CD14-positive monocyte (primary cell): ENCODE measurements around the gene FHIT. TPM values are rescaled to one million over a fixed set of nuclear protein-coding genes. Genes with fewer than 3 reads are reported as not detected.

Experiments used
- DNase-seq, 3 donors: peaks; one replicate each; pipeline ENCODE4 v3.0.0-alpha.2; 2011 to 2022
- H2AFZ ChIP-seq: 2 replicates; pipeline ENCODE4 v1.6.0; 2012; ENCODE audit warnings: mild to moderate bottlenecking, low read depth, low read length, inconsistent platforms; ENCODE audit not compliant: insufficient read depth, poor library complexity, severe bottlenecking
- H3K27ac ChIP-seq, 2 donors: 1 replicate in 1 of 2; 2 replicates in 1 of 2; pipeline ENCODE4 v1.5.1; 2012 to 2013; ENCODE audit warnings: low read length in 2 of 2, control low read depth in 1 of 2, inconsistent platforms in 1 of 2, low read depth in 1 of 2, mild to moderate bottlenecking in 1 of 2
- H3K27me3 ChIP-seq, 2 donors: one replicate each; pipeline versions ENCODE4 v1.6.0 to v1.6.1; 2011 to 2013; ENCODE audit warnings: low read length in 2 of 2; ENCODE audit not compliant: control insufficient read depth in 2 of 2, insufficient read depth in 2 of 2
- H3K36me3 ChIP-seq, 2 donors: replicated peaks in 1 of 2; 1 replicate in 1 of 2; 2 replicates in 1 of 2; pipeline versions ENCODE4 v1.5.1 to v1.6.1; 2012 to 2013; ENCODE audit warnings: low read length in 2 of 2, control low read depth in 1 of 2, inconsistent platforms in 1 of 2, mild to moderate bottlenecking in 1 of 2; ENCODE audit not compliant: insufficient read depth in 2 of 2, control insufficient read depth in 1 of 2
- H3K4me1 ChIP-seq, 2 donors: 1 replicate in 1 of 2; 2 replicates in 1 of 2; pipeline versions ENCODE4 v1.5.1 to v1.6.1; 2012 to 2013; ENCODE audit warnings: low read length in 2 of 2, control low read depth in 1 of 2, inconsistent platforms in 1 of 2, mild to moderate bottlenecking in 1 of 2, moderate library complexity in 1 of 2; ENCODE audit not compliant: insufficient read depth in 2 of 2, control insufficient read depth in 1 of 2
- H3K4me2 ChIP-seq: replicated peaks from 2 replicates; pipeline ENCODE3; 2012; ENCODE audit warnings: low read length, moderate library complexity, mild to moderate bottlenecking; ENCODE audit not compliant: poor library complexity, severe bottlenecking; ENCODE audit errors: extremely low read depth
- H3K4me3 ChIP-seq, 3 experiments: fragments of 200-600 bp in 1 of 3; sonication (generic) in 1 of 3; replicated peaks in 1 of 3; 1 replicate in 2 of 3; 2 replicates in 1 of 3; pipeline ENCODE4 v1.5.1; 2011 to 2013; ENCODE audit warnings: low read length in 3 of 3, mild to moderate bottlenecking in 3 of 3, control low read depth in 2 of 3, low read depth in 2 of 3, inconsistent platforms in 1 of 3, moderate library complexity in 1 of 3
- H3K79me2 ChIP-seq: 2 replicates; pipeline ENCODE4 v1.6.0; 2012; ENCODE audit warnings: mild to moderate bottlenecking, control low read depth, inconsistent platforms, low read length, moderate library complexity; ENCODE audit not compliant: insufficient read depth
- H3K9ac ChIP-seq: 2 replicates; pipeline ENCODE4 v1.6.0; 2017; ENCODE audit warnings: low read length, mild to moderate bottlenecking; ENCODE audit not compliant: insufficient read depth, poor library complexity, severe bottlenecking
- H3K9me3 ChIP-seq, 2 donors: replicated peaks in 1 of 2; 1 replicate in 1 of 2; 2 replicates in 1 of 2; pipeline versions ENCODE4 v1.5.1 to v1.6.1; 2012 to 2013; ENCODE audit warnings: low read length in 2 of 2, control low read depth in 1 of 2; ENCODE audit not compliant: control insufficient read depth in 1 of 2, insufficient read depth in 1 of 2
- H4K20me1 ChIP-seq: 2 replicates; pipeline ENCODE4 v1.6.0; 2012; ENCODE audit warnings: mild to moderate bottlenecking, low read length, control low read depth, moderate library complexity; ENCODE audit not compliant: insufficient read depth
- H3K27ac Mint-ChIP-seq, 7 donors: one replicate each; pipeline ENCODE4 v1.8.0; 2020; ENCODE audit warnings: mild to moderate bottlenecking in 7 of 7, mixed read lengths in 7 of 7, moderate library complexity in 6 of 7, inconsistent platforms in 2 of 7
- H3K27me3 Mint-ChIP-seq, 3 donors: one replicate each; pipeline ENCODE4 v1.8.0; 2021 to 2022; ENCODE audit warnings: low read depth in 3 of 3, mild to moderate bottlenecking in 3 of 3, mixed read lengths in 3 of 3, moderate library complexity in 3 of 3, inconsistent platforms in 1 of 3
- H3K36me3 Mint-ChIP-seq, 2 donors: one replicate each; pipeline ENCODE4 v1.8.0; 2020; ENCODE audit warnings: mixed read lengths in 2 of 2, inconsistent platforms in 1 of 2, mild to moderate bottlenecking in 1 of 2
- H3K4me1 Mint-ChIP-seq: one replicate; pipeline ENCODE4 v1.8.0; 2020; ENCODE audit warnings: mild to moderate bottlenecking, mixed read lengths
- H3K4me3 Mint-ChIP-seq, 2 donors: one replicate each; pipeline ENCODE4 v1.8.0; 2020; ENCODE audit warnings: mild to moderate bottlenecking in 2 of 2, mixed read lengths in 2 of 2, moderate library complexity in 1 of 2
- H3K9me3 Mint-ChIP-seq, 7 donors: one replicate each; pipeline ENCODE4 v1.8.0; 2020 to 2022; ENCODE audit warnings: mixed read lengths in 7 of 7, mild to moderate bottlenecking in 6 of 7, moderate library complexity in 6 of 7, inconsistent platforms in 2 of 7
- WGBS: methylation state at CpG from one replicate; pipeline ENCODE4 v1.1.5; 2013; ENCODE audit warnings: missing lambda C conversion rate; ENCODE audit not compliant: insufficient coverage; 5-methylcytosine and 5-hydroxymethylcytosine counted together
- intact Hi-C, 2 donors: fragments of 100-400 bp; cut with micrococcal nuclease; formaldehyde crosslinking; loops; one replicate each; pipeline versions ENCODE4 v1.15.0 to v1.15.1; 2023
- polyA plus RNA-seq, 3 donors: library from polyadenylated mRNA; depleted of rRNA in 1 of 3; unstranded in 2 of 3; stranded (reverse) in 1 of 3; fragments of 300-500 nt in 2 of 3; fragments of >200 nt in 1 of 3; fragmentation: Illumina TruSeq in 2 of 3; gene quantifications; 1 replicate in 2 of 3; 2 replicates in 1 of 3; pipeline ENCODE4 v1.2.3, GENCODE V29; 2012 to 2021
- TF ChIP-seq, protein P1 (sequence below): fragments of 200-600 bp; IDR thresholded peaks from one replicate; pipeline ENCODE4 v1.8.0; 2022; ENCODE audit warnings: antibody characterized with exemption, mild to moderate bottlenecking

Gene FHIT
- polyA plus RNA-seq, 3 donors, result 1.7 to 3.4 (median 3.2) TPM

DNA sequence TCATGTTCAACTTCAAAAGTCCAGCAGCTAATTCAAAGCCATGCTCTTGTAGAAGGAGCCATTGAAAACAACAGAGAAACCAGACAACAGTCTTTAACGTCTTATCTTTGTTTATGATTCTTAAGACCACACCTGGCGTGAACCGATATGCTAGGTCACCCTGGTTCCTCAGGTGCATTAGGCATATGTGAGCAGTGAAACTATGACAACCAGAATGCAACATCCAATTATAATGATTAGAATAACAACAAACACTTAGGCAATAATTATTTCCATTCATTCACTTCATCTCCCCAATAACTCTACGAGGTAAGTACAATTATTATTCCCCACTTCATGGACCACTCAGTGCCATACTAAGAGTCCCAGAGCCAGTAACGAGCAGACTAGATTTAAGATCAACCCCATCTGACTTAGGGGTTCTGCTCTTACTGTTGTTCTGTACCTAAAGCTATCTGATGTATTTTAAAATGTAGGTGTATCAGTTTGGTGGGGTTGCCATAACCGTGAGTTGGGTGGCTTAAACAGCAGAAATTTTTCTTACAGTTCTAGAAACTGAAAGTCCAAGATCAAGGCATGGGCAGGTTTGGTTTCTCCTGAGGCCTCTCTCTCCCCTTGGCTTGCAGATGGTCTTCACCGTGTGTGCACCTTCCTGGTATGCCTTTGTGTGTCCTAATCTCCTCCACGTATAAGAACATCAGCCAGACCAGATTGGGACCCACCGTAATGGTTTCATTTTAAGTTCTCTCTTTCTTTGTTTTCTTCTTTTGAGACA, 1203.6 kb downstream of the FHIT start:
- Histone ChIP-seq H3K9me3 (peaks cover 0 to 4% of the 10 kb centered on the region in 2 donors), H2AFZ (no peak overlapping the region), H4K20me1 (no peaks in the 10 kb centered on the region), H3K4me1 (no peaks in the 10 kb centered on the region), H3K27ac (no peak overlapping the region), H3K4me3 (no peak overlapping the region), H3K79me2 (no peaks in the 10 kb centered on the region), H3K4me2 (no peak overlapping the region), H3K27me3 (no peaks in the 10 kb centered on the region), H3K36me3 (no peaks in the 10 kb centered on the region), H3K9ac (no peak overlapping the region)
- TF ChIP-seq, protein P1, sequence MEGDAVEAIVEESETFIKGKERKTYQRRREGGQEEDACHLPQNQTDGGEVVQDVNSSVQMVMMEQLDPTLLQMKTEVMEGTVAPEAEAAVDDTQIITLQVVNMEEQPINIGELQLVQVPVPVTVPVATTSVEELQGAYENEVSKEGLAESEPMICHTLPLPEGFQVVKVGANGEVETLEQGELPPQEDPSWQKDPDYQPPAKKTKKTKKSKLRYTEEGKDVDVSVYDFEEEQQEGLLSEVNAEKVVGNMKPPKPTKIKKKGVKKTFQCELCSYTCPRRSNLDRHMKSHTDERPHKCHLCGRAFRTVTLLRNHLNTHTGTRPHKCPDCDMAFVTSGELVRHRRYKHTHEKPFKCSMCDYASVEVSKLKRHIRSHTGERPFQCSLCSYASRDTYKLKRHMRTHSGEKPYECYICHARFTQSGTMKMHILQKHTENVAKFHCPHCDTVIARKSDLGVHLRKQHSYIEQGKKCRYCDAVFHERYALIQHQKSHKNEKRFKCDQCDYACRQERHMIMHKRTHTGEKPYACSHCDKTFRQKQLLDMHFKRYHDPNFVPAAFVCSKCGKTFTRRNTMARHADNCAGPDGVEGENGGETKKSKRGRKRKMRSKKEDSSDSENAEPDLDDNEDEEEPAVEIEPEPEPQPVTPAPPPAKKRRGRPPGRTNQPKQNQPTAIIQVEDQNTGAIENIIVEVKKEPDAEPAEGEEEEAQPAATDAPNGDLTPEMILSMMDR, result no peak
- peaks cover 5 to 22% (median 10%) of the 10 kb centered on the region in 7 donors for H3K9me3 Mint-ChIP-seq
- no peaks in the 10 kb centered on the region for H3K4me1 Mint-ChIP-seq
- H3K27ac Mint-ChIP-seq, result peak overlapping the region in 2 of 7 donors; percentile 43 to 65
- no peak overlapping the region for H3K4me3 Mint-ChIP-seq
- H3K36me3 Mint-ChIP-seq, result no peaks in the 10 kb centered on the region
- DNase-seq, result no peak
- H3K27me3 Mint-ChIP-seq, result no peaks in the 10 kb centered on the region
- intact Hi-C loops, result no loop called here
- WGBS, result 95% methylated on average over 7 of the region's 9 CpGs

- no peak overlapping the region for H3K4me3 Mint-ChIP-seq
- no peaks in the 10 kb centered on the region for H3K4me1 Mint-ChIP-seq
- intact Hi-C loops, result no loop called here
- peaks cover 5 to 22% (median 10%) of the 10 kb centered on the region in 7 donors for H3K9me3 Mint-ChIP-seq
- DNase-seq, result no peak
- H3K27ac Mint-ChIP-seq, result no peak overlapping the region
- H3K36me3 ChIP-seq, result no peaks in the 10 kb centered on the region
- H4K20me1 ChIP-seq, result no peaks in the 10 kb centered on the region
- TF ChIP-seq, protein P1, result no peak
- H3K9ac ChIP-seq, result no peak overlapping the region
- H3K27ac ChIP-seq, result no peak overlapping the region
- H2AFZ ChIP-seq, result no peak overlapping the region
- H3K4me2 ChIP-seq, result no peak overlapping the region
- no peaks in the 10 kb centered on the region for H3K36me3 Mint-ChIP-seq
- no peaks in the 10 kb centered on the region for H3K4me1 ChIP-seq
- 92% methylated on average over 4 of the region's 6 CpGs for WGBS
- no peak overlapping the region for H3K4me3 ChIP-seq
- no peaks in the 10 kb centered on the region for H3K27me3 ChIP-seq
- peaks cover 0 to 4% of the 10 kb centered on the region in 2 donors for H3K9me3 ChIP-seq
- H3K27me3 Mint-ChIP-seq, result peaks cover 0 to 1% (median 0%) of the 10 kb centered on the region in 3 donors
- no peaks in the 10 kb centered on the region for H3K79me2 ChIP-seq
Measured at GRCh38 chr3:60046210-60046609, 1205.0 kb downstream of the FHIT start.
